Neural cell (in vitro differentiated cells): Measurements from ENCODE around the gene REEP5. TPM values are rescaled to one million over a fixed set of nuclear protein-coding genes. Genes with fewer than 3 reads are reported as not detected.

Source experiments
- H2AFZ ChIP-seq: fragments of 200-600, 300-800 bp; sonication (generic), shearing (Covaris generic); 2 replicates; pipeline ENCODE4 v1.6.0; 2014; ENCODE audit warnings: low read depth, mild to moderate bottlenecking, antibody characterized with exemption, low read length, moderate library complexity
- H3F3A ChIP-seq: fragments of 200-600 bp; shearing (Covaris generic); 2 replicates; pipeline ENCODE4 v1.6.1; 2016; ENCODE audit warnings: mild to moderate bottlenecking, moderate library complexity, mixed read lengths, antibody characterized with exemption, low read length; ENCODE audit not compliant: insufficient read depth, poor library complexity, severe bottlenecking
- H3K27ac ChIP-seq: fragments of 200-600, 300-800 bp; sonication (generic), shearing (Covaris generic); 2 replicates; pipeline ENCODE4 v1.5.1; 2014; ENCODE audit warnings: mild to moderate bottlenecking, low read length, moderate library complexity
- H3K27me3 ChIP-seq: fragments of 300-800, 200-600 bp; sonication (generic), shearing (Covaris generic); 2 replicates; pipeline ENCODE4 v1.6.0; 2014; ENCODE audit warnings: mild to moderate bottlenecking, low read depth, low read length, moderate library complexity; ENCODE audit not compliant: insufficient read depth
- H3K36me3 ChIP-seq: fragments of 300-800, 200-600 bp; sonication (generic), shearing (Covaris generic); 2 replicates; pipeline ENCODE4 v1.5.1; 2014; ENCODE audit warnings: mild to moderate bottlenecking, antibody characterized with exemption, low read length, moderate library complexity; ENCODE audit not compliant: insufficient read depth
- H3K4me2 ChIP-seq: fragments of 300-800, 200-600 bp; sonication (generic), shearing (Covaris generic); 2 replicates; pipeline ENCODE4 v1.6.0; 2014; ENCODE audit warnings: mild to moderate bottlenecking, low read length
- H3K4me3 ChIP-seq: fragments of 300-800, 200-600 bp; sonication (generic), shearing (Covaris generic); 2 replicates; pipeline ENCODE4 v1.5.1; 2014; ENCODE audit warnings: mild to moderate bottlenecking, low read length, moderate library complexity
- H3K79me2 ChIP-seq: fragments of 200-600 bp; shearing (Covaris generic); replicated peaks from 2 replicates; pipeline ENCODE4 v1.6.0; 2014; ENCODE audit warnings: mild to moderate bottlenecking, low read length, moderate library complexity; ENCODE audit not compliant: insufficient read depth
- H3K9ac ChIP-seq: fragments of 300-800, 200-600 bp; sonication (generic), shearing (Covaris generic); 2 replicates; pipeline ENCODE4 v1.6.1; 2016; ENCODE audit warnings: mild to moderate bottlenecking, low read length, mixed read lengths
- H3K9me2 ChIP-seq: fragments of 200-600 bp; shearing (Covaris generic); 2 replicates; pipeline ENCODE4 v1.6.1; 2016; ENCODE audit warnings: mild to moderate bottlenecking, low read length, mixed read lengths; ENCODE audit not compliant: insufficient read depth
- H3K9me3 ChIP-seq: fragments of 200-600, 300-800 bp; sonication (generic), shearing (Covaris generic); 2 replicates; pipeline ENCODE4 v1.6.1; 2016; ENCODE audit warnings: mild to moderate bottlenecking, mixed run types, low read length, moderate library complexity, mixed read lengths
- H4K20me1 ChIP-seq: fragments of 200-600 bp; shearing (Covaris generic); 2 replicates; pipeline ENCODE4 v1.6.1; 2016; ENCODE audit warnings: mild to moderate bottlenecking, mixed run types; ENCODE audit not compliant: insufficient read depth
- EP300 ChIP-seq: fragments of 450-650 bp; conservative IDR thresholded peaks from 2 replicates; pipeline ENCODE4 v1.6.1; 2014; ENCODE audit warnings: antibody characterized with exemption, mild to moderate bottlenecking, moderate library complexity; ENCODE audit not compliant: poor library complexity, severe bottlenecking
- EZH2 ChIP-seq: fragments of 200-600, 300-800 bp; shearing (Covaris generic), sonication (generic); IDR thresholded peaks from 2 replicates; pipeline ENCODE4 v1.6.1; 2014; ENCODE audit warnings: antibody characterized with exemption, low read length, borderline replicate concordance, mild to moderate bottlenecking; ENCODE audit not compliant: insufficient read depth, poor library complexity, severe bottlenecking
- MXI1 ChIP-seq: fragments of 450-650 bp; conservative IDR thresholded peaks from 2 replicates; pipeline ENCODE4 v1.6.1; 2014; ENCODE audit warnings: antibody characterized with exemption, mild to moderate bottlenecking; ENCODE audit not compliant: poor library complexity, severe bottlenecking
- POLR2AphosphoS5 ChIP-seq: IDR thresholded peaks from 2 replicates; pipeline ENCODE4 v1.6.1; 2012
- RAD21 ChIP-seq: fragments of 450-650 bp; conservative IDR thresholded peaks from 2 replicates; pipeline ENCODE4 v1.6.1; 2014; ENCODE audit warnings: antibody characterized with exemption, mild to moderate bottlenecking, moderate library complexity
- SMC3 ChIP-seq: fragments of 450-650 bp; conservative IDR thresholded peaks from 2 replicates; pipeline ENCODE4 v1.6.1; 2014; ENCODE audit warnings: antibody characterized with exemption, mild to moderate bottlenecking, moderate library complexity; ENCODE audit not compliant: poor library complexity
- TAF1 ChIP-seq: IDR thresholded peaks from 2 replicates; pipeline ENCODE4 v1.6.1; 2012; ENCODE audit warnings: low read depth
- polyA plus RNA-seq: library from polyadenylated mRNA; depleted of rRNA; stranded (reverse); fragments of >200 nt; gene quantifications from 2 replicates; pipeline ENCODE4 v1.2.3, GENCODE V29; 2014
- TF ChIP-seq, protein P1 (sequence below): fragments of 450-650 bp; IDR thresholded peaks from 2 replicates; pipeline ENCODE4 v1.5.1; 2014; ENCODE audit warnings: antibody characterized with exemption, mild to moderate bottlenecking, moderate library complexity; ENCODE audit not compliant: poor library complexity, severe bottlenecking
- TF ChIP-seq, protein P2 (sequence below): IDR thresholded peaks from 2 replicates; pipeline ENCODE4 v1.6.1; 2012; ENCODE audit warnings: borderline replicate concordance

The REEP5 gene
- polyA plus RNA-seq, 1 donor from 2014 or later = 51.6 TPM

DNA sequence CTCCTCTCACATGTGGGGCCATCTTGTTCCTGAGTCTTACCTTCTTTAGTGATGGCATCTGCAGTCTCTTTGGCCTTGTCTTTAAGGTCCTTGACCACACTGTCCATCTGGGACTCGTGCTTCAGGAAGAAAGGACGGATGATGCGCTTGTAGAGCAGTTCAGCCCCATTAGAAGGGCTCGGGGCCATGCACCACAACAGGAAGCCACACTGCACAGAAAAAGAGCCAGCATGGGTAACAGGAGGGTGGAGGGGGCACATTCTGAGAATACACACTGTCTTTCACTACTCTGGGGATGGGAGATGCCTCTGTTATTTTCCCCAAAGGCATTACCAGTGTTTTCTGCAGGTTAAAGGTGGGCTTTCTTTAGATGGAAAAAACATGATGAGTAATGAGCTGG is 35.1 kb downstream of the REEP5 start:
- Histone ChIP-seq H2AFZ (no peak overlapping the region), H3K4me3 (no peak overlapping the region), H3K9ac (no peak overlapping the region), H3K79me2 (no peaks in the 10 kb centered on the region), H3K4me2 (no peak overlapping the region), H3K27me3 (no peaks in the 10 kb centered on the region), H3K9me3 (no peaks in the 10 kb centered on the region), H3F3A (no peaks in the 10 kb centered on the region), H4K20me1 (no peaks in the 10 kb centered on the region), H3K36me3 (no peaks in the 10 kb centered on the region), H3K27ac (no peak overlapping the region), H3K9me2 (no peaks in the 10 kb centered on the region)
- TF ChIP-seq, protein P1, sequence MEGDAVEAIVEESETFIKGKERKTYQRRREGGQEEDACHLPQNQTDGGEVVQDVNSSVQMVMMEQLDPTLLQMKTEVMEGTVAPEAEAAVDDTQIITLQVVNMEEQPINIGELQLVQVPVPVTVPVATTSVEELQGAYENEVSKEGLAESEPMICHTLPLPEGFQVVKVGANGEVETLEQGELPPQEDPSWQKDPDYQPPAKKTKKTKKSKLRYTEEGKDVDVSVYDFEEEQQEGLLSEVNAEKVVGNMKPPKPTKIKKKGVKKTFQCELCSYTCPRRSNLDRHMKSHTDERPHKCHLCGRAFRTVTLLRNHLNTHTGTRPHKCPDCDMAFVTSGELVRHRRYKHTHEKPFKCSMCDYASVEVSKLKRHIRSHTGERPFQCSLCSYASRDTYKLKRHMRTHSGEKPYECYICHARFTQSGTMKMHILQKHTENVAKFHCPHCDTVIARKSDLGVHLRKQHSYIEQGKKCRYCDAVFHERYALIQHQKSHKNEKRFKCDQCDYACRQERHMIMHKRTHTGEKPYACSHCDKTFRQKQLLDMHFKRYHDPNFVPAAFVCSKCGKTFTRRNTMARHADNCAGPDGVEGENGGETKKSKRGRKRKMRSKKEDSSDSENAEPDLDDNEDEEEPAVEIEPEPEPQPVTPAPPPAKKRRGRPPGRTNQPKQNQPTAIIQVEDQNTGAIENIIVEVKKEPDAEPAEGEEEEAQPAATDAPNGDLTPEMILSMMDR = no peak
- TF ChIP-seq, protein P2, sequence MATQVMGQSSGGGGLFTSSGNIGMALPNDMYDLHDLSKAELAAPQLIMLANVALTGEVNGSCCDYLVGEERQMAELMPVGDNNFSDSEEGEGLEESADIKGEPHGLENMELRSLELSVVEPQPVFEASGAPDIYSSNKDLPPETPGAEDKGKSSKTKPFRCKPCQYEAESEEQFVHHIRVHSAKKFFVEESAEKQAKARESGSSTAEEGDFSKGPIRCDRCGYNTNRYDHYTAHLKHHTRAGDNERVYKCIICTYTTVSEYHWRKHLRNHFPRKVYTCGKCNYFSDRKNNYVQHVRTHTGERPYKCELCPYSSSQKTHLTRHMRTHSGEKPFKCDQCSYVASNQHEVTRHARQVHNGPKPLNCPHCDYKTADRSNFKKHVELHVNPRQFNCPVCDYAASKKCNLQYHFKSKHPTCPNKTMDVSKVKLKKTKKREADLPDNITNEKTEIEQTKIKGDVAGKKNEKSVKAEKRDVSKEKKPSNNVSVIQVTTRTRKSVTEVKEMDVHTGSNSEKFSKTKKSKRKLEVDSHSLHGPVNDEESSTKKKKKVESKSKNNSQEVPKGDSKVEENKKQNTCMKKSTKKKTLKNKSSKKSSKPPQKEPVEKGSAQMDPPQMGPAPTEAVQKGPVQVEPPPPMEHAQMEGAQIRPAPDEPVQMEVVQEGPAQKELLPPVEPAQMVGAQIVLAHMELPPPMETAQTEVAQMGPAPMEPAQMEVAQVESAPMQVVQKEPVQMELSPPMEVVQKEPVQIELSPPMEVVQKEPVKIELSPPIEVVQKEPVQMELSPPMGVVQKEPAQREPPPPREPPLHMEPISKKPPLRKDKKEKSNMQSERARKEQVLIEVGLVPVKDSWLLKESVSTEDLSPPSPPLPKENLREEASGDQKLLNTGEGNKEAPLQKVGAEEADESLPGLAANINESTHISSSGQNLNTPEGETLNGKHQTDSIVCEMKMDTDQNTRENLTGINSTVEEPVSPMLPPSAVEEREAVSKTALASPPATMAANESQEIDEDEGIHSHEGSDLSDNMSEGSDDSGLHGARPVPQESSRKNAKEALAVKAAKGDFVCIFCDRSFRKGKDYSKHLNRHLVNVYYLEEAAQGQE = no peak
- TF ChIP-seq TAF1 = no peak
- TF ChIP-seq MXI1 = no peak
- no peak for TF ChIP-seq EP300
- TF ChIP-seq RAD21 = no peak
- TF ChIP-seq EZH2 = no peak
- no peak for TF ChIP-seq SMC3
- TF ChIP-seq POLR2AphosphoS5 = no peak

DNA sequence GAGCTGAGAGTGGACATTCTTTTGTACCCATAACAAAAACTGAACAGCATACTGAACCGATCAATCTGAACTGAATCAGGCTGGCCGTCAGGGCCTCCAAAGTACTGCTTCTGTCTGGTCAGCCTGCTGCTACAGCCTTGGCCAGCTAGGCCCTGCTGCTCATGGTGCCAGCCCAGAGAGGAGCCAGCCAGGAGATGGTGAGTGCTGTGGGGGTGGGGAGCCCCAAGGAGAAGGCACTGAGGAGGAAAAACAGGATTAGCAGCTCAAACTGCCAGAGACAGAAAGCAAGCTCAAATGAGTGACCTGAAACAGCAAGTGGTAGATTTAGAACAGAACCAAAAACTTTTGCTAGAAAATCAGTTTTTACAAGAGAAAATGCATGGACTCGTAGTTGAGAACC is 37.0 kb downstream of the REEP5 start:
- Histone ChIP-seq H3K9ac (no peak overlapping the region), H3K9me2 (no peaks in the 10 kb centered on the region), H3K36me3 (no peaks in the 10 kb centered on the region), H3F3A (no peaks in the 10 kb centered on the region), H2AFZ (no peak overlapping the region), H4K20me1 (no peaks in the 10 kb centered on the region), H3K79me2 (no peaks in the 10 kb centered on the region), H3K27ac (no peak overlapping the region), H3K27me3 (no peaks in the 10 kb centered on the region), H3K9me3 (no peaks in the 10 kb centered on the region), H3K4me2 (no peak overlapping the region), H3K4me3 (no peak overlapping the region)
- TF ChIP-seq EZH2 = no peak
- TF ChIP-seq, protein P1 = no peak
- TF ChIP-seq, protein P2 = no peak
- TF ChIP-seq EP300 = no peak
- no peak for TF ChIP-seq MXI1
- no peak for TF ChIP-seq POLR2AphosphoS5
- no peak for TF ChIP-seq SMC3
- TF ChIP-seq TAF1 = no peak
- TF ChIP-seq RAD21 = no peak
